ENCODE results near the gene ZNF609. TPM values are rescaled to one million over a fixed set of nuclear protein-coding genes. Genes with fewer than 3 reads are reported as not detected.
A peak's percentile ranks its signal among the peaks of the same experiment; 100 is the strongest.

The ZNF609 gene
- total RNA-seq, 1 donor: 20.6 TPM

GRCh38 chr15:64568765-64569164, 108.4 kb downstream of the ZNF609 start:
- Histone ChIP-seq H3K4me2 (ENCODE audit: insufficient read depth, low read length) (no peak overlapping the region), H3K4me1 (ENCODE audit: insufficient read depth, low read length) (no peaks in the 10 kb centered on the region), H2AFZ (ENCODE audit: low read length) (no peak overlapping the region), H3K27ac (ENCODE audit: low read depth, low read length) (no peak overlapping the region), H3K27me3 (ENCODE audit: insufficient read depth, low read length) (no peaks in the 10 kb centered on the region), H3K36me3 (ENCODE audit: insufficient read depth, low read length) (no peaks in the 10 kb centered on the region), H3K4me3 (ENCODE audit: insufficient read depth, low read length) (no peak overlapping the region), H3K79me2 (ENCODE audit: insufficient read depth, low read length) (peaks cover 75% of the 10 kb centered on the region), H3K9me3 (ENCODE audit: low read depth, low read length) (no peaks in the 10 kb centered on the region), H4K20me1 (ENCODE audit: insufficient read depth, low read length) (peaks cover 24% of the 10 kb centered on the region)
- DNase-seq (ENCODE audit: insufficient read length, low spot score, missing footprints): no peak
- no peak for TF ChIP-seq CTCF (IDR thresholded peaks at IDR 0.05; ENCODE audit: extremely low read depth, low read depth, low read length)

GRCh38 chr15:64571857-64572291, 111.5 kb downstream of the ZNF609 start:
- H3K4me2 ChIP-seq (ENCODE audit: insufficient read depth, low read length): no peak overlapping the region
- no peaks in the 10 kb centered on the region for H3K9me3 ChIP-seq (ENCODE audit: low read depth, low read length)
- H3K4me1 ChIP-seq (ENCODE audit: insufficient read depth, low read length): peaks cover 6% of the 10 kb centered on the region
- peaks cover 29% of the 10 kb centered on the region for H4K20me1 ChIP-seq (ENCODE audit: insufficient read depth, low read length)
- H3K79me2 ChIP-seq (ENCODE audit: insufficient read depth, low read length): peaks cover 58% of the 10 kb centered on the region
- H3K27ac ChIP-seq (ENCODE audit: low read depth, low read length): no peak overlapping the region
- H3K27me3 ChIP-seq (ENCODE audit: insufficient read depth, low read length): no peaks in the 10 kb centered on the region
- DNase-seq (ENCODE audit: insufficient read length, low spot score, missing footprints): no peak
- no peaks in the 10 kb centered on the region for H3K36me3 ChIP-seq (ENCODE audit: insufficient read depth, low read length)
- TF ChIP-seq CTCF (IDR thresholded peaks at IDR 0.05; ENCODE audit: extremely low read depth, low read depth, low read length): no peak
- H2AFZ ChIP-seq (ENCODE audit: low read length): no peak overlapping the region
- no peak overlapping the region for H3K4me3 ChIP-seq (ENCODE audit: insufficient read depth, low read length)

GRCh38 chr15:64572856-64573255, 112.5 kb downstream of the ZNF609 start:
- H4K20me1 ChIP-seq (ENCODE audit: insufficient read depth, low read length): peaks cover 27% of the 10 kb centered on the region
- H2AFZ ChIP-seq (ENCODE audit: low read length): no peak overlapping the region
- H3K4me2 ChIP-seq (ENCODE audit: insufficient read depth, low read length): no peak overlapping the region
- no peaks in the 10 kb centered on the region for H3K27me3 ChIP-seq (ENCODE audit: insufficient read depth, low read length)
- H3K4me3 ChIP-seq (ENCODE audit: insufficient read depth, low read length): no peak overlapping the region
- TF ChIP-seq CTCF (IDR thresholded peaks at IDR 0.05; ENCODE audit: extremely low read depth, low read depth, low read length): no peak
- H3K36me3 ChIP-seq (ENCODE audit: insufficient read depth, low read length): no peaks in the 10 kb centered on the region
- H3K4me1 ChIP-seq (ENCODE audit: insufficient read depth, low read length): peaks cover 6% of the 10 kb centered on the region
- H3K27ac ChIP-seq (ENCODE audit: low read depth, low read length): no peak overlapping the region
- no peak for DNase-seq (ENCODE audit: insufficient read length, low spot score, missing footprints)
- peaks cover 58% of the 10 kb centered on the region for H3K79me2 ChIP-seq (ENCODE audit: insufficient read depth, low read length)
- no peaks in the 10 kb centered on the region for H3K9me3 ChIP-seq (ENCODE audit: low read depth, low read length)

GRCh38 chr15:64574301-64575017, 114.1 kb downstream of the ZNF609 start:
- H4K20me1 ChIP-seq (ENCODE audit: insufficient read depth, low read length): peaks cover 16% of the 10 kb centered on the region
- H3K9me3 ChIP-seq (ENCODE audit: low read depth, low read length): no peaks in the 10 kb centered on the region
- no peaks in the 10 kb centered on the region for H3K36me3 ChIP-seq (ENCODE audit: insufficient read depth, low read length)
- H3K79me2 ChIP-seq (ENCODE audit: insufficient read depth, low read length): peaks cover 56% of the 10 kb centered on the region
- H3K27me3 ChIP-seq (ENCODE audit: insufficient read depth, low read length): no peaks in the 10 kb centered on the region
- no peak overlapping the region for H3K4me3 ChIP-seq (ENCODE audit: insufficient read depth, low read length)
- peak overlapping the region; percentile 25 for H3K27ac ChIP-seq (ENCODE audit: low read depth, low read length)
- peaks cover 6% of the 10 kb centered on the region for H3K4me1 ChIP-seq (ENCODE audit: insufficient read depth, low read length)
- DNase-seq (ENCODE audit: insufficient read length, low spot score, missing footprints): peak; percentile 85
- no peak overlapping the region for H2AFZ ChIP-seq (ENCODE audit: low read length)
- no peak for TF ChIP-seq CTCF (IDR thresholded peaks at IDR 0.05; ENCODE audit: extremely low read depth, low read depth, low read length)
- no peak overlapping the region for H3K4me2 ChIP-seq (ENCODE audit: insufficient read depth, low read length)

Measured in osteoblast (primary cell).